ENCODE measurements around the gene UBAC1.

Gene UBAC1, protein sequence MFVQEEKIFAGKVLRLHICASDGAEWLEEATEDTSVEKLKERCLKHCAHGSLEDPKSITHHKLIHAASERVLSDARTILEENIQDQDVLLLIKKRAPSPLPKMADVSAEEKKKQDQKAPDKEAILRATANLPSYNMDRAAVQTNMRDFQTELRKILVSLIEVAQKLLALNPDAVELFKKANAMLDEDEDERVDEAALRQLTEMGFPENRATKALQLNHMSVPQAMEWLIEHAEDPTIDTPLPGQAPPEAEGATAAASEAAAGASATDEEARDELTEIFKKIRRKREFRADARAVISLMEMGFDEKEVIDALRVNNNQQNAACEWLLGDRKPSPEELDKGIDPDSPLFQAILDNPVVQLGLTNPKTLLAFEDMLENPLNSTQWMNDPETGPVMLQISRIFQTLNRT

DNA sequence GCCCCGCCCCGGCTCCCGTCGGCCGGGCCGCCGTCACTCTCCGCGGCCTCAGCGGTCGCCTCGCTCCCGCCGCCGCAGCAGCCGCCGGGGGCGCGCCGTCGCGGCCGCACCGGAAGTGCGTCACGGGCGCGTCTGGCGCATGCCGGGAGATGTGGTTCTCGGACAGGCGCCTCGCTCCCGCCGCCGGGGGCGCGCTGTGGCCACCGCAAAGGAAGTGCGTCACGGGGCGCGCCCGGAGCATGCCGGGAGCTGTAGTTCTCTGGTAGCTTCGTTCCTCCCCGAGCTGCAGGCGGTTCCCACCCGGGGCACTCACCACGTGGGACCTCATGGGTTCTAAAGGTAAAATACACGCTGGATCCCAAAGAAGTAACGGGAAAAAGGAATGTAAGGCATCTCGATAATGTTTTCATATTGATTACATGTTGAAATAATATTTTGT lies at the start of gene UBAC1:
Gene UBAC1, minus strand, starts transcription at position 97 of the 439 bp plus-strand sequence. CDS start 211 bp downstream, outside the sequence.
- DNase-seq: peak; percentile 34 to 97 (median 93)

DNA sequence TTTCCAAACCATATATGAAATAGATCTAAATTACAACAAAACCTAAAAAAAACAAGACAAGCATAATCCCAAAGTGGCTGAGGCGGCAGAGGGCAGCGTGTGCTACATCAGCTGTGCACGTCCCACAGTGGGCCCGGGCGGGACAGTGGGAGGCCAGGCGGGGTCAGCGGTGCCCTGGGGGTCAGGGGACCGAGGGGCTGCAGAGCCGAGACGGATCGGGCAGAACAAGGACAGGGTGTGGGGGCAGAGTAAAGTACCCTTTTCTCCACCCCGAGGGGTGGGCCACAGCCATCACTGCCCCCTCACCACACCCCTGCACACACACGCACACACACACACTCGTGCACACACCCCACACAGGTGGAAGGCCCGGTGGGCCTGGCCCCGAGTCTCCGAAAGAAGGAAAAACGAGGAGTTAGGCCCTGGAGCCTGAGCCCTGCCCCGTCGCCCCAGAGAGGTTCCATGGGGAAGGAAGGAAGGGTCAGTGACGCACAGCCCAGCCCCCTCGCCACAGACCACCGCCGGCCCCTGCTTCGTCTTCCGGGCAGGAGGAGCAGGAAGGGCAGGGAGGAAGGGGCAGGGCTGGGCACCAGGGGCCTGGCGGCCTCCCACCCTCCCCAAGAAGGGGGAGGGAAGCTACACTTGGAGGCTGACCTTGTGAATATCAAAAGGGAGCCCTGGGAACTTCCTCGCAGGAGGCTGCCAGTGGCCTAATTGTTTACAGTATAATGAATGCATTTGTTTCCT lies 49.6 kb upstream of the UBAC1 start:
- DNase-seq: peak in 1 of 58 donors; percentile 19

DNA sequence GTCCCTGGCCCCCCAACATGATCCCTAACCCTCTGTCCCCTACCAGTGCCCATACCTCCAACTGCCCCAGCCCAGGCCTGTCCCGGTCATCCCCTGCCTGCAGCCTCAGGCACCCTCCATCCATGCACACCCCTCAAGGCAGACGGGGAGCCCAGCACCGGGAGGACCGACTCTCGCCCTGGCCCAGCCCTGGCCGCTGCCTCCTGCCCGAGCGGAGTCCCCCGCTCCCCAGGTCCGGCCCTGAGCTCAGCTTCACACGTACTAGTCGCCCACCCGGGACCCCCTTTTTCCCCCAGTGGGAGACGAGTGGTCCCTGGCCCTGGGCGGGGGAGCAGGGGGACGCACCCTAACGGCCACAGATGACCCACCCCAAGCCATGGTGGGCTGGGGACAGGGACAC lies 49.0 kb upstream of the UBAC1 start:
- DNase-seq: no peak

DNA sequence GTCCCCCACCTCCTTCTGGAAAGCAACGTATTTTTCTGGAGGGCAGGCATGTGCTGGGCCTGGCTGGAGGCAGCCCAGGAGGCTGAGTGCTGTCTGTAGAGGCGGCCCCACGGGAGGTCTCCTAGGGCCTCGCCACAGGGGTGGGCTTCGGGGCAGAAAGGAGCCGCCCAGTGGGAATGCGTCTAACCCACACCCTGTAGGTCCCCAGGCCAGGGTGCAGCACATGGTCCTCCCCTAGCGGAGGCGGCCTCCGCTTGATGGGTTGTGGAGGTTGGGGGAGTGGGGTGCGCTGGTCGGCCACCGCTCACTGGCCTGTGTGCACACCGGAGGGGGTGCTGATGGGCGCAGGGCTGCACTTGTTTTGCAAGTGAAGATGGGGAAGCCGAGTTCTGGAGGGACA lies 48.3 kb upstream of the UBAC1 start:
- DNase-seq: no peak

DNA sequence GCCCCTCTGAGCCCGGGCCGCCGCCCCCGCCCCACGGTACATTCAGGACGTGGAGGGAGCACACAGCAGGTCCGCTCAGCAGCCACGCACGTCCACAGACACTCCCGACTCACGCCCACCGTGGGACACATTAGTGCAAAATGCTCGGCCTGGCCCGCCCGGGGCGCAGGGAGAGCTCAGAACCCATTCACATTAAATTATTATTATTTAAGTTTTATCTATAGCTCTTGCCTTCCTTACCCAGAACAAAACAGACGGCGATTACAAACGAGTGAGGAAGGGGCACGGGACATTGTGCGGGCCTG lies 47.5 kb upstream of the UBAC1 start:
- no peak for DNase-seq

DNA sequence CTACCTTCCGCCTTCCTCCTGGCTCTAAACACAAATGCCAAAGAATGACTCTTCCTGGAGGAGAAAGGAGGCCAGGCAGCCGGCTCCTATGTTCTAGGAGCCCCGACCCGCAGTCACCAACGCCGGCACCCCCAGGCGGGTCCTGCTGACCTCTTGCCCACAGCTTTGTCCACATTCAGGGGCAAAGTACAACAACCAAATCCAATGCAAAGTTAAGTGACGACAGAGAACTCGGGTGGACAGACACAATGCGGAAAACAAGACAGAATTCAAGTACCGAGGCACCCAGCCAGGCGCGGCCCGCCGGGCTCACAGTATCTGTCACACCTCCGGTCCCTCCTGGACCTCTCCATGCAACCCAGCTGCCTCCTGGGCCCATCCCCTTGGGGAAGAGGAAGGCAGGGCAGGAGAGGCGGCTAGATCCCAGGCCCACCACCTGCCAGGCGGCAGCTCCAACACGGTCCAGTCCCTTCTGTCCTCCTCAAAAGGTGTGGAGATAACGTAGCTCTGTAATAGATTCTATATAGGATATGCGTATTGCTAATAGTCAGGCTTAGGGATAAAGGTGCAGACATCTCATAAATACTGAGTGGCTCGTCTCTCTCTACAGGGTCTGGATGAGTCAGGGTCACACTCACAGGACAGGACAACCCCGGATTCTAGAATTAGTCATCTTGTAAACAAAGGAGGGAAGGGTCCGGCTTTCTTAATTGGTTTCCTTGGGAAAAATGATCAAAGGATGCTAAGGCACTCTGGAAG lies 46.9 kb upstream of the UBAC1 start:
- DNase-seq: no peak

DNA sequence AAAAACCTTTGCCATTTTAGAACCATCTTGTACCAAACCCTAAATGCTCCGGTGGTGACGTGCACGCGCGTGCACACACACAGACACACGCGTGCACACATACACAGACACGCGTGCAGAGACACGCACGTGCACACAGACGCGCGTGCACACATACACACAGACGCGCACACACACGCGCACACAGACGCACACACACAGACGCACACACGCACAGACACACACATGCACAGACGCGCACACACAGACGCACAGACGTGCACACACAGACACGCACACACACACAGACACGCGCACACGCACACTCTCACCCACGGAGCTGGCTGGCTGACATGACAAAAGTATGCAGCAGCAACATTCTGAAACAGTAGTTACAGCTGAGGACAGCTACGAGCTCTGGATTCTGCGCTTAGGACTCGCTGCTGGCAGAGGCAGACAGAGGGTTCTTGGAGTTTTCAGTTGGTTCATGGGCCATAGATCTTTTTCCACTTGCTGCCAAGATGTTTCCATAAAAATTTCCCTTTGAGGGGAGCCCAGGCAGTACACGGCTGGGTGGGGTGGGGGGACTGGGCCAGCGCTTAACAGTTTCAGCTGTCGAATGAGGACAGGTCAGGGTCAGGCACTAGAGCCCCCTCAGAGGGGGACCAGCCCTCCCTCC lies 46.2 kb upstream of the UBAC1 start:
- no peak for DNase-seq

DNA sequence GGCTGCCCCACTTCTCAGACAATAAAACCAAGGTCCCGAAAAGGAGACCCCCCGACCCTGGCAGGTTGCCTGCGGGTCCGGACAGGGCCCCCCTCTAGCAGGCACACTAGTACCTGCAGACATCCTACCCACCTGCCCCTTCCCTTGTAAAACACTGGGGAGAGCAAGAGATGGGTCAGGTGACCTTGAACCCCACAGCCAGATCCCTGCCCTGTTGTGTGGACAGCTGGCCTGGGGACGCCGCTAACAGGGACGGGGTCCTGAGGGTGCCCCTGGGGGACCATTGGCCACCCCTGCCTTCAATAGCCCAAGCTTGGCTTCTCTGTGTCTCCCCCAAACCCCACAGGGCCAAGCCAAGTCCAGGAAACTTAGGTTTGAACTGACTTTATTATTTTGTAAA lies 45.0 kb upstream of the UBAC1 start:
- no peak for DNase-seq

DNA sequence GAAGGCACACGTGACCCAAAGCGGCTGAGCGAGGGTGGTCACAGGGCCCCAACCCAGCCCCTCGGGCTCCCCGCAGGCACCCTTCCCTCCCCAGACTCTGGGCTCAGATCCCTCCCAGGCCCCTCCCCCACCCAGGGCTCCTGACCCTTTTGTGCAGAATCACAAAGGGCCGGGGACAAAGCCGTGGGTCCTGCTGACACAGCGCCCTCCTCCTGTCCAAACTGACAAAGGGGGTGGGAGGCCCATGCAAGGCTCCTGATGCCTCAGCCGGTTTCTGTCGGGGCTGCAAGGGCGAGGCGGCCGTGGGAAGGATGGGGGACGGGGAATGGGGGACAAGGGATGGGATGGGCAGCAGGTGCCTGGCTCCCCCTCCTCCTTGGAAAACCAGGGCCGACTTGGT lies 43.5 kb upstream of the UBAC1 start:
- DNase-seq: no peak

DNA sequence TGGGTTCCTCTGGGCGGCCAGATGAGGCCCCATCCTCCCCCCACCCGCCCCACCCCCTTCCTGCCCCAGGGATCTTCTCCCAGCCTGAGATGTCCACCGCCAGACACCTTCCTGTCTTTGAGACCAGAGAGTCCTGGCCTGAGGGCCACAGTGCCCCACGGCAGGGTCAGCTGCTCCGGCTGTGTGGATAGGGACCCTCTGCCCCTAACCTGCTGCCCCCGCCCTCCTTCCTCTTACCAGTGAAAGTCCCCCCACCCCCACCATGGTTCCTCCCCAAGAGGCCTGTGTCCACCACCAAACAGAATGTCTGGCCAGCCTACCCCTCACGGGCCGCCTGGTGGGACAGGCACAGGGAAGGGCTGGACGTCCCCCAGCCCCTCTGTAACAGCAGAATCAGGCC lies 43.0 kb upstream of the UBAC1 start:
- DNase-seq: no peak

DNA sequence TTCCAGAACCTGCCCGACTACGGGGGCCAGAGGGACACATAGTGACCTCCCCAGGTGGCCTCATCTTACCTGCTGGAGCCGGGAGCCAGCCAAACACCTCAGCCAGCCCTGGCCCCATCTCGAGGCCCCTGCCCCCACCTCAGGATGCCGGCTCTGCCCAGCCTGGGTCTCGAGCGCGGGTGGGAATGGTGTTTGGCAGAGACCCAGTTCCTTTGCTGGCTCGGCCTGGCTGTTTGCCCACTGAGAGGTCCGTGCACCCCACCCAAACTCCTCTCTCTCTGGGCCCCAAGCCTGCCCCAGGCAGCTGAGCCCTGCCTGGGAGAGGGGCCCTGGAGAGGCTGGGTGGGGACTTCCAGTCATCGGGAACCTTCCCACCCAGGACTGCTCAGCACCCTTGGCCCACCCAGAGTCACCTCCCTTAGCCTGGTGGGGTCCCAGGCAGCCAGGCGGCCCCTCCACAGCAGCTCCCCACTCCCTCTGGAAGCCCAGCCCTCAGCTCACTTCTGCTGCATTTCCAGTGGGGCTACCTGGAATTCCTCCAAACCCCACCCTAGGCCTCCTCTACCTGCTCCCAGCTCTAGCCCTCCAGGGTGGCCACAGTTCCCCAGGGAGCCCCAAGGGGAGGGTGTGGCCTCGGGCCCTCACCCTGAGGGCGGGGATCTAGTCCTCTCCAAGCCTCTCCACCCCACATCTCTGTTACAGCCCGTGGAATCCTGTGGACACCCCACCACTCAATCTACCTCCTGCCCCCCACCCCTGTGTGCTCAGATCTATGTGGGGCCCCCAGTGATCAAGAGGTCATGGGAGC lies 42.4 kb upstream of the UBAC1 start:
- no peak for DNase-seq

DNA sequence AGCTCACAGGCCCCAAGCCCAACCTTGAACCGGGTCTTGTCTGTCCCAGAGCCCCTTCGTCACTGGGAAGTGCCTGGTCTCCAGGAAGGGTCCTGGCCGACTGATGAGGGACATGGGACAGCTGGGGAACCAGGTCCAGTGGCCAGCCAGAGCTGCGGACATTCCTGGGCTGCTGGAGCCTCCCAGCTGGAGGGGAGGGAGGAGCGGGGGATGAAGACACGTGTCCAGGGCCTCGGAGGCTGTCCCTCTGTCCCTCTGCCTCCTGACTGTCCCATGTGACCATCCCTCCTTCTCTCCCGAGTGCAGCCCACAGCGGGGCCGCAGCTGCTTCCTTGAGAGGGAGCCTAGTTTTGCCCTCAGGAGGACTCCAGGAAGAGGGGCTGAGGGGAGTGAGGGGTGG lies 41.7 kb upstream of the UBAC1 start:
- no peak for DNase-seq

DNA sequence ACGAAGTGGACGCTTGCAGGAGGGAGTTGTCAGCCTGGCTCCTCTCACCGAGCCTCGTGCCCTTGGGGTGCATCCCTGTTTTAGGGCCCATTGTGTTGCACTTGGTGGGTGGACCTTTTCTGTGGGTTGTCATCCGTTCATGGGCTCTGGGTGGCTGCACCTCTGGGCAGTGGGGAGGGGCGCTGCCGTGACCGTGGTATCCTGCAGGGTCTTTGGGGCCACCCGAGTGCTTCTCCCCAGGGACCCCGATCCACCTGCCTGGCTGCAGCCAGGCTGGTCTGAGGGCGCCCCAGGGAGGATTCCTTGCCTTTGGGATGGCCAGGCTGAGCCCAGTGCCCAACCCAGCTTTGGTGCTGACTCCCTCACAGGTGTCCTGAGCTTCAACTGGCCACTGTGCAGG lies 41.0 kb upstream of the UBAC1 start:
- no peak for DNase-seq

DNA sequence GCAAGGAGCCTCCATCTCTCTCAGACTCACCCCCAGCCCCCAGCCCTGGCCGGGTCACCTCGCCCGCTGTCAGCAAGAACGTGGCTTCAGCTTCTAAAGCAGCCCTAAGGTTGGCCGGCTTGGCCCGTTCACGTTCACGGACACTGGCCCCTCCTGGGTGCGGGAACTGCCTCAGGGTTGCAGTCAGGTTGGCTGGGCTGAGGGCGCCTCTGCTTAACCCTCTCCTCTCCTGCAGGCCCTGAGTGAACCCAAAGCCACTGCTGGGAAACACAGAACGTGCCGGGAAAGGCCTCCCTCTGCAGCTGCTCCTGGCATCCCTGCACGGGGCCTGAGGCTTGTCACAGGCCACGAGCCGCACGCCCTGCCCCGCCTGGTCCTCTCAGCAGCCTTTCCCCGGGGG lies 40.1 kb upstream of the UBAC1 start:
- DNase-seq: no peak

DNA sequence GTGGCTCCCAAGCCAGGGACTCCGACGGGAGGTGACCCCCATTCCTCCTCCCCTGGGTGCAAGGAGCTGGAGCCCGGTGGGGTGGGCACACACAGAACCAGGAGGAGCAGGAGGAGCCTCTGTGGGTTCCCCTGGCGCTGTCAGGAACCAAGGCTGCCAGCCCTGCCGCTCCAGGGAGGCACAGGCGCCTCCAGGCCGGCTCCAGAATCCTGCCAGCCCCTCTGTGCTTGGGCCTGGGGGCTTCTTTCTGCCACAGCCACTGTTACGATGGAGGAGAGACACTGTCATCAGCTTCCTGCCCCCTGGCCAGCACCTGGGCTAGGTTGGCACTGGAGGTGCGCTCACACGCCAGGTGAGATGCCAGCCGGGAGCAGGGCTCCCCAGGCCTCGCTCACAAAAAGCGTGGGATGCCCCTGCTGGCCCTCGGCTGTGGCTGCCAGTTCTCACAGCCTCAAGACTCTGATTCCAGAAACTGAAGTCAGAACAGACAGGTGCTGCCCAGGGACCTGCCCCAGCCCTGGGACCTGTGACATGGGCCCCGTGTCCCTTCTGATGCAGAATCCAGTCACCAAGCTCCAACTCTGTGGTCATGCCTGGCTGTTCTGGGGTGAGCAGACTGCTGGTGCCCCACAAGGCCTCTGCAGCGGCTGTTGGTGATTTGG lies 37.4 kb upstream of the UBAC1 start:
- no peak for DNase-seq

DNA sequence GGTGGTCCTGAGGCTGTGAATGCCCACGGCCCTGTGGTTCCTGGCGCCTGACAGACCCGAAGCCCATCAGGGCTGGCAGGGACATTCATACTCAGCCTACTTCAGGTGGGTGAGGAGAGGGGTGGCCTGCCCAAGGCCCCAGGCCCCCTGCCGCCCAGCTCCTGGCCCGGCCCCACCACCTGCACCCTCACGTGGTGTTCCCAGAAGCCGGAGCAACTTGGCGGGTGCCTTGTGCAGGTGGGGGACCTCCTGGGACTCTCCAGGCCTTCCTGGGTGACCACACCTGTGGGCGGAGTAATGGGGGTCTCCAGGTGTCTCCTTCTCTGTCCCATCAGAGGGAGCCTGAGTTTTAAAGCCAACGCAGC lies 36.8 kb upstream of the UBAC1 start:
- DNase-seq: no peak

DNA sequence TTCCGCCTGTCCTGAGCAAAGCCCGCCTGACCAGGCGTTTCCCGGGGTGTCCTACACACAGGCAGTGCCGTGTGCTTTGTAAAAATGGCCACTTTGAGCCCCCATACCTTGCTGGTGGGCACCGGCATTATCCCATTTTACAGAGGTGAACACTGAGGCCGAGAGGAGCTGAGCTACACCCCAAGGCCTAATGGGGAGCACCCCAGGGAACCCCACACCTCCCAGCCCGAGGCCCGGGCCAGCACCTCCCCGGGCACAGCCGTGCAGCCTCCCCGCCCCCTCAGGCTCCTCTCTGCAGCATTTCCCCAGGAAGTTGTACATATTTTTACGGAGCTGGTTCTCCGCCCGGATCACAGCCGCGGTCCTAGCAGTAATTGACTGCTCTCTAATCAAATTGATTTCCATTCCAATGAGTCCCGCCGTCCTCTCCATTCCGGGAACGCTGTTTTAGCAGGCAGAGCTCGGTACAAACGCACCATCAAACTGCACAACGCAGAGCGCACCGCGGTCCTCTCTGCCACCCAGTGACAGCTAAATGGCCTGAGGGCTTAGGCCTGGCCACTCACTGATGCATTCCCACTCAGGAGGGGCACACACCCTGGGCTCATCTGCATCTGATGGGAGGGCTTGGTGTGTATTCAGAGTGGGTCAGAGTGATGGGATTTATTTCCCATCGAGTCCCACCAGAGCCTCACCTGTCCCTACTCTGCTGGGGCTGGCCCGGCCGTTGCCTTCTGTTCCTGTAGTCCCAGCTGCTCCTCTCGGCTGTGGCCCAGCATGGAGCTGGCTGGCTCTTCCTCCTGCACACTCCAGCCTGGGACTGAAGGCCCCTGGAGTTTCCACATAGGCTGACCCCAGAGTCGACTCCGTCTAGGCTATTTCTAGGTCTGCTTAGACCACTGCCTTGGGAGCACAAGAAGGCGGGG lies 36.2 kb upstream of the UBAC1 start:
- no peak for DNase-seq

DNA sequence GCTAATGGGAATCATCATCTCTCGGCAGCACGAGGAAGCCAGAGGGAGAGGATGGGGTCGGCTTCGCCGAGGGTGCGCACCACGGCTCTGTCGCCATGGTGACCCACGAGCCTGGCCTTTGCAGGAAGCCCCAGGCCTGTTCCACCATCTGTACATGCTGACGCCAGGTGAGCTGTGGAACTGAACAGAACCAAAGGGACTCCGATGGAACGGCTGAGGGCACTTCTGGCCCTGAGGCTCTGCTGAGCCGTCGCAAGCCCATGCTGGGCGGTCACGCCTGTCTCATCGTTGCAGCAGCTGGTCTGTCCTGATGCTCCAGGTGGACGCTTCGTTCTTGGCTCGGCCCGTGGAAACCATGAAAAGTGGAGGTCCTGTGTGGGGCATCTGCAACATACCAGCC lies 34.6 kb upstream of the UBAC1 start:
- no peak for DNase-seq

DNA sequence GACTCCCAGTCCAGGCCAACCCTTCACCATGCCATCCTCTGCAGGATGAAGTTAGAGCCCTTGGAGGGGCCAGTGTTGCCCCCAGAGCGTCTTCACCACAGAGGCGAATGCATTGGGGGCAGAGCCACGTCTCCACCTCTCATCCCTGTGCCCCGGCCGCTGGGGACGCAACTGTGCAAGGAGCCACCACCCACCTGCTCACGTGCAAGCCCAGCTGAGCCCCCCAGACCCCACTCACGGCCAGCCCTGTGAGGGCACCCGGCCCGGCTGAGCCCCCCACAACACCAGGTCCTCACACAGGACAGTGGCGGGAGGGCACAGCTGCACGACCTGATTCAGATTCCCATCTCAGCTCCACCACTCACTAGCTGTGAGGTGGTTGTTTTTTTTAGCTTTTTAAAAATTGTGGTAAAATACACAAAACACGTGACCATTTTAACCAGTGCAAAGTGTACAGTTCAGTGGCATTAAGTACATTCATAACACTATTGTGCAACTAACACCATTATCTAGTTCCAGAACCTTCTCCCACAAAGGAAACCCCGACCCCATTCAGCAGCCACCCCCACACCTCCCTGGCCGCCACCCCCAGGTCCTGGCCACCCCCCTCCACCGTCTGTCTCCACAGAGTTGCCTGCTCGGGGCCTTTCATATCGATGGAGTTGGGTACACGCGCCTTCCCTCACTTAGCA lies 33.5 kb upstream of the UBAC1 start:
- DNase-seq: no peak

Measured in anterior cingulate cortex (tissue), 58 donors.